Stimulated activated CD4-positive, alpha-beta T cell treated with anti-CD3 and anti-CD28 coated beads, Interleukin-15, amount 100 ng/mL, for 1 hour (primary cell): ENCODE measurements around the gene OTUD4.
"Not testable (repeated sequence)": the region's sequence is repeated elsewhere in the genome, so short reads cannot be mapped to it uniquely, and the experiment has no call there.

ENCODE experiments used
- DNase-seq, 2 donors: peaks; one replicate each; pipeline ENCODE4 v3.0.0-alpha.2; 2020; ENCODE audit warnings: low read depth in 1 of 2, low spot score in 1 of 2

Gene OTUD4

GRCh38 chr4:145179861-145180297 is 510 bp downstream of the OTUD4 start:
- DNase-seq = not testable (repeated sequence)

- DNase-seq = peak; percentile 52 to 65
These were observed 1.0 kb downstream of the OTUD4 start for GRCh38 chr4:145179281-145179860.

- no peak for DNase-seq
These were observed 1.6 kb downstream of the OTUD4 start for GRCh38 chr4:145178740-145179280.

GRCh38 chr4:145177906-145178538 is 2.4 kb downstream of the OTUD4 start:
- DNase-seq = no peak

- DNase-seq = no peak
These were observed 2.9 kb downstream of the OTUD4 start for GRCh38 chr4:145177511-145177905.

GRCh38 chr4:145176641-145177432 is 3.6 kb downstream of the OTUD4 start:
- no peak for DNase-seq

GRCh38 chr4:145171911-145172310 is 8.5 kb downstream of the OTUD4 start:
- DNase-seq = no peak

GRCh38 chr4:145170223-145170622 is 10.2 kb downstream of the OTUD4 start:
- no peak for DNase-seq

- no peak for DNase-seq
These were observed 11.7 kb downstream of the OTUD4 start for GRCh38 chr4:145168581-145169187.

- no peak for DNase-seq
These were observed 12.5 kb downstream of the OTUD4 start for GRCh38 chr4:145167887-145168286.

GRCh38 chr4:145161549-145161948 is 18.8 kb downstream of the OTUD4 start:
- DNase-seq = no peak

GRCh38 chr4:145156986-145157385 is 23.4 kb downstream of the OTUD4 start:
- no peak for DNase-seq

- DNase-seq = no peak
These were observed 25.0 kb downstream of the OTUD4 start for GRCh38 chr4:145155268-145155870.

GRCh38 chr4:145154573-145154972 is 25.8 kb downstream of the OTUD4 start:
- no peak for DNase-seq

GRCh38 chr4:145153904-145154298 is 26.5 kb downstream of the OTUD4 start:
- no peak for DNase-seq

- DNase-seq = no peak
These were observed 27.0 kb downstream of the OTUD4 start for GRCh38 chr4:145153181-145153903.

GRCh38 chr4:145148980-145149379 is 31.4 kb downstream of the OTUD4 start:
- DNase-seq = no peak

GRCh38 chr4:145136219-145136618 is 44.2 kb downstream of the OTUD4 start:
- not testable (repeated sequence) for DNase-seq

- no peak for DNase-seq
These were observed 47.8 kb downstream of the OTUD4 start for GRCh38 chr4:145132511-145133098.

- no peak for DNase-seq
These were observed 48.5 kb downstream of the OTUD4 start for GRCh38 chr4:145131848-145132247.
